Measurements from ENCODE around the gene TMEM255B. TPM values are rescaled to one million over a fixed set of nuclear protein-coding genes. Genes with fewer than 3 reads are reported as not detected.

Gene TMEM255B
- total RNA-seq, 1 donor = 0.43 TPM

GRCh38 chr13:113726961-113727411 is 32.0 kb upstream of the TMEM255B start:
- H3K4me3 ChIP-seq (ENCODE audit: low read depth, low read length) = no peak overlapping the region
- no peak for DNase-seq (ENCODE audit: low read depth)
- TF ChIP-seq CTCF (IDR thresholded peaks at IDR 0.05; ENCODE audit: insufficient read depth, low read depth, low read length) = no peak

GRCh38 chr13:113728571-113729054 is 30.4 kb upstream of the TMEM255B start:
- no peak overlapping the region for H3K4me3 ChIP-seq (ENCODE audit: low read depth, low read length)
- no peak for DNase-seq (ENCODE audit: low read depth)
- TF ChIP-seq CTCF (IDR thresholded peaks at IDR 0.05; ENCODE audit: insufficient read depth, low read depth, low read length) = no peak

DNA sequence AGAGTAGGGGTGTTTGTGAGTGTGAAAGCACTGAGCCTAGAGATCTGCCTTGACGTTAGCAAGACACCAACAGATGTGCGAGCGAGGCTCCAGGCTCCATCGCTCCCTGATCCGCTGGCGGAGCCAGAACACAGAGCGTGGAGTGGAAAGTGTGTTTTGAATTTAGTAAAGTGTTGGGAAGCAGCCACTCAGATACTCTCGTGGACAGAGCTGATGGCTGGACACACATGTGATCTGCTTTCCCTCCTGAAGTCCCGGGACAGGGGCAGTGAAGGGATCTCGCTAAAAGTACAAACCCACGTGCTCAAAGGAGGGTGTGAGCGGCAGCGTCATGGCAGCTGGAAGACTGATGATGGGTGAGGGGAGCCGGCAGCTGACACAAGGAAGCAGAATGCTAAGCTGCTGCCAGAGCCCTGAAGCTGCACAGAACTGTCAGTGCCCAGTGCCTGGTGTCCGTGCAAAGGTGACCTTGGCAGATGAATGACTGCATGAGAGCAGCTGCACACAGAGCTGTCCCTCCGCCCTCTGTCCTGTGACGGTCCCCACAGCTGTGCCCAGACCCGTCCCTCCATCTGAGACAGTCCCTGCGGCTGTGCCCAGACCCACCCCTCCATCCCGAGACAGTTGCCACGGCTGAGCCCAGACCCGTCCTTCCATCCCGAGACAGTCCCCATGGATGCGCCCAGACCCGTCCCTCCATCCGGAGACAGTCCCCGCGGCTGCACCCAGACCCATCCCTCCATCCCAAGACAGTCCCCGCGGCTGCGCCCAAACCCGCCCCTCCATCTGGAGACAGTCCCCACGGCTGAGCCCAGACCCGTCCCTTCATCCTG is 29.6 kb upstream of the TMEM255B start:
- no peak for DNase-seq (ENCODE audit: low read depth)
- no peak for TF ChIP-seq CTCF (IDR thresholded peaks at IDR 0.05; ENCODE audit: insufficient read depth, low read depth, low read length)
- H3K4me3 ChIP-seq (ENCODE audit: low read depth, low read length) = no peak overlapping the region

GRCh38 chr13:113730258-113730691 is 28.8 kb upstream of the TMEM255B start:
- TF ChIP-seq CTCF (IDR thresholded peaks at IDR 0.05; ENCODE audit: insufficient read depth, low read depth, low read length) = no peak
- no peak overlapping the region for H3K4me3 ChIP-seq (ENCODE audit: low read depth, low read length)
- no peak for DNase-seq (ENCODE audit: low read depth)

- no peak overlapping the region for H3K4me3 ChIP-seq (ENCODE audit: low read depth, low read length)
- DNase-seq (ENCODE audit: low read depth) = no peak
- no peak for TF ChIP-seq CTCF (IDR thresholded peaks at IDR 0.05; ENCODE audit: insufficient read depth, low read depth, low read length)
Observed at GRCh38 chr13:113730831-113731191, 28.2 kb upstream of the TMEM255B start.

- no peak overlapping the region for H3K4me3 ChIP-seq (ENCODE audit: low read depth, low read length)
- no peak for DNase-seq (ENCODE audit: low read depth)
- no peak for TF ChIP-seq CTCF (IDR thresholded peaks at IDR 0.05; ENCODE audit: insufficient read depth, low read depth, low read length)
Observed at GRCh38 chr13:113731192-113732175, 27.5 kb upstream of the TMEM255B start.

All from fibroblast of villous mesenchyme (primary cell).